A673 (cell line): ENCODE data around the gene HCST. TPM values are rescaled to one million over a fixed set of nuclear protein-coding genes. Genes with fewer than 3 reads are reported as not detected.
"Not testable (repeated sequence)": the region's sequence is repeated elsewhere in the genome, so short reads cannot be mapped to it uniquely, and the experiment has no call there.

Experiments
- BruUV-seq: library from RNA; stranded (reverse); fragments of 400-500 nt; replicated peaks from 2 replicates; lab custom pipeline; 2021; lab: Mats Ljungman, UMichigan
- CTCF ChIA-PET: fragments of 300-600 bp; sonication (Branson Sonifier 250); formaldehyde crosslinking; loops from one replicate; lab custom pipeline; 2022; ENCODE audit warnings: antibody characterized with exemption; lab: Charles Lee
- POLR2A ChIA-PET: fragments of 300-600 bp; sonication (Branson Sonifier 250); formaldehyde crosslinking; loops from one replicate; lab custom pipeline; 2022; ENCODE audit warnings: antibody characterized with exemption; ENCODE audit not compliant: low non-redundant PET; lab: Charles Lee
- DNase-seq: peaks from one replicate; pipeline ENCODE4 v3.0.0-alpha.2; 2015; ENCODE audit warnings: low spot score
- H3K27ac ChIP-seq: fragments of 200-600 bp; sonication (generic); 2 replicates; pipeline ENCODE4 v1.5.1; 2016; ENCODE audit warnings: mixed run types, low read depth, mild to moderate bottlenecking, mixed read lengths, antibody characterized with exemption, low read length; ENCODE audit not compliant: poor library complexity, severe bottlenecking
- H3K27me3 ChIP-seq: fragments of 200-600 bp; sonication (generic); replicated peaks from 2 replicates; pipeline ENCODE4 v1.6.1; 2017; ENCODE audit warnings: mixed run types, low read depth, mild to moderate bottlenecking, mixed read lengths, antibody characterized with exemption, low read length; ENCODE audit not compliant: insufficient read depth, poor library complexity
- H3K36me3 ChIP-seq: fragments of 200-600 bp; sonication (generic); 2 replicates; pipeline ENCODE4 v1.6.1; 2016; ENCODE audit warnings: mixed run types, mild to moderate bottlenecking, mixed read lengths, antibody characterized with exemption, low read length; ENCODE audit not compliant: insufficient read depth, poor library complexity, severe bottlenecking
- H3K4me1 ChIP-seq: fragments of 200-600 bp; sonication (generic); 2 replicates; pipeline ENCODE4 v1.6.1; 2017; ENCODE audit warnings: mixed run types, mild to moderate bottlenecking, mixed read lengths, antibody characterized with exemption, low read length; ENCODE audit not compliant: insufficient read depth, poor library complexity, severe bottlenecking
- H3K4me3 ChIP-seq: fragments of 200-600 bp; sonication (generic); 2 replicates; pipeline ENCODE4 v1.5.1; 2016; ENCODE audit warnings: low read depth, mixed run types, mild to moderate bottlenecking, mixed read lengths, low read length; ENCODE audit not compliant: poor library complexity, severe bottlenecking
- H3K9me3 ChIP-seq: fragments of 200-600 bp; sonication (generic); 2 replicates; pipeline ENCODE4 v1.6.1; 2016; ENCODE audit warnings: mixed run types, low read depth, mild to moderate bottlenecking, mixed read lengths, antibody characterized with exemption, low read length; ENCODE audit not compliant: poor library complexity, severe bottlenecking
- CTCF ChIP-seq: fragments of 300-800, 200-600 bp; sonication (generic); conservative IDR thresholded peaks from 2 replicates; pipeline ENCODE4 v1.5.1; 2017; ENCODE audit warnings: low read depth, mild to moderate bottlenecking, antibody characterized with exemption, low read length, moderate library complexity, mixed read lengths
- EZH2 ChIP-seq: fragments of 200-600 bp; sonication (generic); IDR thresholded peaks from 2 replicates; pipeline ENCODE4 v1.6.1; 2017; ENCODE audit warnings: borderline replicate concordance, low read depth, mild to moderate bottlenecking, mixed read lengths, antibody characterized with exemption, low read length; ENCODE audit not compliant: poor library complexity, severe bottlenecking
- intact Hi-C: fragments of 100-400 bp; cut with micrococcal nuclease; formaldehyde crosslinking; loops from one replicate; pipeline ENCODE4 v1.10.0; 2022; ENCODE audit not compliant: unreplicated experiment
- total RNA-seq: library from RNA; stranded (reverse); gene quantifications from 2 replicates; pipeline ENCODE4 v1.2.3, GENCODE V29; 2021

Gene HCST
- total RNA-seq, 1 experiment from 2014 or later: 4.2 TPM

DNA sequence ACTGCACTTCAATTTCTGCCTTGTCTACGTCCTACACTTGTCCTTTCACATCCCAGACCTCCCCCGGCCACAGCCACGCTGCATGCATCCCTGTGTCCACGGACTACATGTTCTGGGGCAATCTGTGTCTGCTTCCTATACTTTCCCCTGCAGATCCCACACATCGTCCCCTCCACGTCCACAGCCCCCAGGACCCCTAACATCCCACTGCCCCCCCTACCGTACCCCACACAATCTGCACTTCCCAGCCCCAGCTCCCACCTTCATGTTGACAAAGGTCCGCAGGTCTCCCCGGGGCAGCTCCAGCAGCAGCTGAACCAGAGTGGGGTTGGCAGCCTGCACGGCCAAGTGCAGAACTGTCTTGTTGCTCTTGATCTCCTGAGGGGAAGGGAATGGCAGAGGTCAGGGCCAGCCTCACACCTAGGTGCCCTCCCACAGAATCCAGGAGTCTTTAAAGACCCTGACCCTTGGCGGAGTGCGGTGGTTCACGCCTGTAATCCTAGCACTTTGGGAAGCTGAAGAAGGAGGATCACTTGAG, 12.1 kb upstream of the HCST start:
- no peaks in the 10 kb centered on the region for H3K4me1 ChIP-seq
- TF ChIP-seq CTCF (no peak), EZH2 (no peak)
- no peak overlapping the region for H3K4me3 ChIP-seq
- CTCF ChIA-PET: no interaction called here
- peaks cover 27% of the 10 kb centered on the region for H3K36me3 ChIP-seq
- no peaks in the 10 kb centered on the region for H3K9me3 ChIP-seq
- BruUV-seq: no TSS peak
- no peak for DNase-seq
- intact Hi-C loops: no loop called here
- POLR2A ChIA-PET: no interaction called here
- no peak overlapping the region for H3K27ac ChIP-seq
- no peaks in the 10 kb centered on the region for H3K27me3 ChIP-seq

- intact Hi-C loops, H3K9me3 ChIP-seq, H3K27me3 ChIP-seq, BruUV-seq, H3K4me3 ChIP-seq, DNase-seq, POLR2A ChIA-PET, H3K27ac ChIP-seq, H3K4me1 ChIP-seq, CTCF ChIA-PET: not testable (repeated sequence)
- peaks cover 36% of the 10 kb centered on the region for H3K36me3 ChIP-seq
Observed at GRCh38 chr19:35891819-35892218, 10.5 kb upstream of the HCST start.

DNA sequence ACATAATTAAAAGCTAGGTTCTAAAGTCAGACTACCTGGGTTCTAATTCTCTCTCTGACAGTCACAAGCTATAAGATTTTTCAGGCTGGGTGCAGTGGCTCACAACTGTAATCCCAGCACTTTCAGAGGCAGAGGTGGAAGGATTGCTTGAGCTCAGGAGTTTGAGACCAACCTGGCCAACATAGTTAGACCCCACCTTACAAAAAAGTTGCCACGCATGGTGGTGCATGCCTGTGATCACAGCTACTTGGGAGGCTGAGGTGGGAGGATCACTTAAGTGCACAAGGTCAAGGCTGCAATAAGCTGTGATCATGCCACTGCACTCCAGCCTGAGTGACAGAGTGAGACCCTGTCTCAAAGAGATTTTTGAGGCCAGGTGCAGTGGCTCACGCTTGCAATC, 8.0 kb upstream of the HCST start:
- Histone ChIP-seq H3K27ac (no peak overlapping the region), H3K27me3 (no peaks in the 10 kb centered on the region), H3K36me3 (peaks cover 35% of the 10 kb centered on the region), H3K4me1 (peaks cover 8% of the 10 kb centered on the region), H3K9me3 (no peaks in the 10 kb centered on the region), H3K4me3 (no peak overlapping the region)
- ChIA-PET POLR2A (no interaction called here), CTCF (no interaction called here)
- intact Hi-C loops: no loop called here
- DNase-seq: no peak
- BruUV-seq: no TSS peak
- TF ChIP-seq CTCF: no peak
- TF ChIP-seq EZH2: no peak
